Large intestine (tissue), 3 donors: ENCODE data around the gene ADIG. TPM values are rescaled to one million over a fixed set of nuclear protein-coding genes. Genes with fewer than 3 reads are reported as not detected.

ENCODE experiments used
- DNase-seq, 2 donors: peaks; one replicate each; pipeline versions ENCODE4 v3.0.0 to v3.0.0-alpha.2; 2013
- H3K27ac ChIP-seq: one replicate; pipeline ENCODE4 v1.5.1; 2013; ENCODE audit warnings: low read length
- H3K27me3 ChIP-seq: 2 replicates; pipeline ENCODE4 v1.6.1; 2013; ENCODE audit warnings: low read length; ENCODE audit not compliant: control insufficient read depth, insufficient read depth
- H3K36me3 ChIP-seq: 2 replicates; pipeline ENCODE4 v1.6.1; 2013; ENCODE audit warnings: low read length; ENCODE audit not compliant: control insufficient read depth, insufficient read depth
- H3K4me1 ChIP-seq: one replicate; pipeline ENCODE4 v1.6.1; 2013; ENCODE audit warnings: low read length; ENCODE audit not compliant: control insufficient read depth, insufficient read depth
- H3K4me3 ChIP-seq: one replicate; pipeline ENCODE4 v1.5.1; 2013; ENCODE audit warnings: low read length
- H3K9me3 ChIP-seq: one replicate; pipeline ENCODE4 v1.6.1; 2013; ENCODE audit warnings: mild to moderate bottlenecking, low read depth, low read length, moderate library complexity; ENCODE audit not compliant: control insufficient read depth
- WGBS: methylation state at CpG from one replicate; pipeline ENCODE4 v1.1.5; 2013; ENCODE audit warnings: low lambda C conversion rate; ENCODE audit not compliant: insufficient coverage; 5-methylcytosine and 5-hydroxymethylcytosine counted together
- polyA plus RNA-seq: library from polyadenylated mRNA; unstranded; fragments of 120-200 nt; gene quantifications from one replicate; pipeline ENCODE4 v1.2.1, GENCODE V29; 2013

ADIG gene
- polyA plus RNA-seq, 1 donor, result not detected

- Histone ChIP-seq H3K36me3 (peaks cover 62% of the 10 kb centered on the region), H3K4me1 (no peaks in the 10 kb centered on the region), H3K9me3 (no peaks in the 10 kb centered on the region), H3K4me3 (no peak overlapping the region), H3K27me3 (no peaks in the 10 kb centered on the region), H3K27ac (no peak overlapping the region)
- 100% methylated on average over 1 of the region's 7 CpGs for whole genome bisulfite sequencing
- DNase-seq, result no peak
Measured at GRCh38 chr20:38551056-38551626, 29.9 kb upstream of the ADIG start.

GRCh38 chr20:38554986-38555385, 26.0 kb upstream of the ADIG start:
- Histone ChIP-seq H3K9me3 (no peaks in the 10 kb centered on the region), H3K27me3 (no peaks in the 10 kb centered on the region), H3K36me3 (peaks cover 56% of the 10 kb centered on the region), H3K4me3 (no peak overlapping the region), H3K4me1 (no peaks in the 10 kb centered on the region), H3K27ac (peak overlapping the region; percentile 31)
- WGBS, result 86% methylated on average over 1 of the region's 2 CpGs
- DNase-seq, result peak; percentile 58 to 78

GRCh38 chr20:38555395-38555794, 25.6 kb upstream of the ADIG start:
- H3K36me3 ChIP-seq, result peaks cover 57% of the 10 kb centered on the region
- H3K27ac ChIP-seq, result no peak overlapping the region
- H3K4me1 ChIP-seq, result no peaks in the 10 kb centered on the region
- H3K9me3 ChIP-seq, result no peaks in the 10 kb centered on the region
- DNase-seq, result no peak
- no peaks in the 10 kb centered on the region for H3K27me3 ChIP-seq
- no peak overlapping the region for H3K4me3 ChIP-seq

GRCh38 chr20:38557174-38557573, 23.8 kb upstream of the ADIG start:
- no CpG with 5 or more reads among the region's 2 CpGs for WGBS
- no peak overlapping the region for H3K4me3 ChIP-seq
- no peak for DNase-seq
- peaks cover 51% of the 10 kb centered on the region for H3K36me3 ChIP-seq
- no peaks in the 10 kb centered on the region for H3K4me1 ChIP-seq
- H3K9me3 ChIP-seq, result no peaks in the 10 kb centered on the region
- no peaks in the 10 kb centered on the region for H3K27me3 ChIP-seq
- H3K27ac ChIP-seq, result no peak overlapping the region

- WGBS, result 100% methylated on average over 1 of the region's 3 CpGs
- H3K36me3 ChIP-seq, result peaks cover 44% of the 10 kb centered on the region
Measured at GRCh38 chr20:38558596-38559360, 22.2 kb upstream of the ADIG start.

GRCh38 chr20:38559764-38560163, 21.2 kb upstream of the ADIG start:
- 100% methylated on average over 3 of the region's 3 CpGs for WGBS
- peaks cover 45% of the 10 kb centered on the region for H3K36me3 ChIP-seq

More at GRCh38 chr20:38558596-38559360, 22.2 kb upstream of the ADIG start:
- peak in 1 of 2 donors; percentile 32 for DNase-seq
- Histone ChIP-seq H3K9me3 (no peaks in the 10 kb centered on the region), H3K4me1 (no peaks in the 10 kb centered on the region), H3K27ac (no peak overlapping the region), H3K4me3 (no peak overlapping the region), H3K27me3 (no peaks in the 10 kb centered on the region)

GRCh38 chr20:38563802-38564431, 17.1 kb upstream of the ADIG start:
- Histone ChIP-seq H3K27ac (no peak overlapping the region), H3K4me1 (no peaks in the 10 kb centered on the region), H3K36me3 (peaks cover 48% of the 10 kb centered on the region), H3K4me3 (no peak overlapping the region), H3K27me3 (no peaks in the 10 kb centered on the region), H3K9me3 (peaks cover 3% of the 10 kb centered on the region)
- WGBS, result 100% methylated on average over 3 of the region's 6 CpGs
- DNase-seq, result no peak

More at GRCh38 chr20:38559764-38560163, 21.2 kb upstream of the ADIG start:
- H3K27ac ChIP-seq, result no peak overlapping the region
- H3K9me3 ChIP-seq, result peaks cover 2% of the 10 kb centered on the region
- H3K4me1 ChIP-seq, result no peaks in the 10 kb centered on the region
- H3K27me3 ChIP-seq, result no peaks in the 10 kb centered on the region
- H3K4me3 ChIP-seq, result no peak overlapping the region
- no peak for DNase-seq

GRCh38 chr20:38564680-38565079, 16.3 kb upstream of the ADIG start:
- no peak for DNase-seq
- Histone ChIP-seq H3K9me3 (peaks cover 3% of the 10 kb centered on the region), H3K4me1 (no peaks in the 10 kb centered on the region), H3K4me3 (no peak overlapping the region), H3K36me3 (peaks cover 49% of the 10 kb centered on the region), H3K27ac (no peak overlapping the region), H3K27me3 (no peaks in the 10 kb centered on the region)
- WGBS, result 100% methylated on average over 1 of the region's 1 CpG

- Histone ChIP-seq H3K36me3 (peaks cover 52% of the 10 kb centered on the region), H3K27me3 (no peaks in the 10 kb centered on the region), H3K27ac (no peak overlapping the region), H3K4me1 (no peaks in the 10 kb centered on the region), H3K4me3 (no peak overlapping the region), H3K9me3 (peaks cover 3% of the 10 kb centered on the region)
- peak; percentile 26 to 59 for DNase-seq
- WGBS, result 50% methylated on average over 1 of the region's 6 CpGs
Measured at GRCh38 chr20:38566036-38566598, 14.9 kb upstream of the ADIG start.

GRCh38 chr20:38569747-38570525, 11.1 kb upstream of the ADIG start:
- no peak overlapping the region for H3K27ac ChIP-seq
- no peak for DNase-seq
- no peak overlapping the region for H3K4me3 ChIP-seq
- H3K9me3 ChIP-seq, result no peaks in the 10 kb centered on the region
- H3K4me1 ChIP-seq, result no peaks in the 10 kb centered on the region
- H3K36me3 ChIP-seq, result peaks cover 54% of the 10 kb centered on the region
- no peaks in the 10 kb centered on the region for H3K27me3 ChIP-seq
- no CpG with 5 or more reads among the region's 5 CpGs for whole genome bisulfite sequencing
